CD14-positive monocyte (primary cell): ENCODE measurements around the gene NUP210. TPM values are rescaled to one million over a fixed set of nuclear protein-coding genes. Genes with fewer than 3 reads are reported as not detected.
"Not testable (repeated sequence)": the region's sequence is repeated elsewhere in the genome, so short reads cannot be mapped to it uniquely, and the experiment has no call there.

Experiments
- DNase-seq, 3 donors: peaks; one replicate each; pipeline ENCODE4 v3.0.0-alpha.2; 2011 to 2022
- H2AFZ ChIP-seq: 2 replicates; pipeline ENCODE4 v1.6.0; 2012; ENCODE audit warnings: mild to moderate bottlenecking, low read depth, low read length, inconsistent platforms; ENCODE audit not compliant: insufficient read depth, poor library complexity, severe bottlenecking
- H3K27ac ChIP-seq, 2 donors: 1 replicate in 1 of 2; 2 replicates in 1 of 2; pipeline ENCODE4 v1.5.1; 2012 to 2013; ENCODE audit warnings: low read length in 2 of 2, control low read depth in 1 of 2, inconsistent platforms in 1 of 2, low read depth in 1 of 2, mild to moderate bottlenecking in 1 of 2
- H3K27me3 ChIP-seq, 2 donors: one replicate each; pipeline versions ENCODE4 v1.6.0 to v1.6.1; 2011 to 2013; ENCODE audit warnings: low read length in 2 of 2; ENCODE audit not compliant: control insufficient read depth in 2 of 2, insufficient read depth in 2 of 2
- H3K36me3 ChIP-seq, 2 donors: replicated peaks in 1 of 2; 1 replicate in 1 of 2; 2 replicates in 1 of 2; pipeline versions ENCODE4 v1.5.1 to v1.6.1; 2012 to 2013; ENCODE audit warnings: low read length in 2 of 2, control low read depth in 1 of 2, inconsistent platforms in 1 of 2, mild to moderate bottlenecking in 1 of 2; ENCODE audit not compliant: insufficient read depth in 2 of 2, control insufficient read depth in 1 of 2
- H3K4me1 ChIP-seq, 2 donors: 1 replicate in 1 of 2; 2 replicates in 1 of 2; pipeline versions ENCODE4 v1.5.1 to v1.6.1; 2012 to 2013; ENCODE audit warnings: low read length in 2 of 2, control low read depth in 1 of 2, inconsistent platforms in 1 of 2, mild to moderate bottlenecking in 1 of 2, moderate library complexity in 1 of 2; ENCODE audit not compliant: insufficient read depth in 2 of 2, control insufficient read depth in 1 of 2
- H3K4me2 ChIP-seq: replicated peaks from 2 replicates; pipeline ENCODE3; 2012; ENCODE audit warnings: low read length, moderate library complexity, mild to moderate bottlenecking; ENCODE audit not compliant: poor library complexity, severe bottlenecking; ENCODE audit errors: extremely low read depth
- H3K4me3 ChIP-seq, 3 experiments: fragments of 200-600 bp in 1 of 3; sonication (generic) in 1 of 3; replicated peaks in 1 of 3; 1 replicate in 2 of 3; 2 replicates in 1 of 3; pipeline ENCODE4 v1.5.1; 2011 to 2013; ENCODE audit warnings: low read length in 3 of 3, mild to moderate bottlenecking in 3 of 3, control low read depth in 2 of 3, low read depth in 2 of 3, inconsistent platforms in 1 of 3, moderate library complexity in 1 of 3
- H3K79me2 ChIP-seq: 2 replicates; pipeline ENCODE4 v1.6.0; 2012; ENCODE audit warnings: mild to moderate bottlenecking, control low read depth, inconsistent platforms, low read length, moderate library complexity; ENCODE audit not compliant: insufficient read depth
- H3K9ac ChIP-seq: 2 replicates; pipeline ENCODE4 v1.6.0; 2017; ENCODE audit warnings: low read length, mild to moderate bottlenecking; ENCODE audit not compliant: insufficient read depth, poor library complexity, severe bottlenecking
- H3K9me3 ChIP-seq, 2 donors: replicated peaks in 1 of 2; 1 replicate in 1 of 2; 2 replicates in 1 of 2; pipeline versions ENCODE4 v1.5.1 to v1.6.1; 2012 to 2013; ENCODE audit warnings: low read length in 2 of 2, control low read depth in 1 of 2; ENCODE audit not compliant: control insufficient read depth in 1 of 2, insufficient read depth in 1 of 2
- H4K20me1 ChIP-seq: 2 replicates; pipeline ENCODE4 v1.6.0; 2012; ENCODE audit warnings: mild to moderate bottlenecking, low read length, control low read depth, moderate library complexity; ENCODE audit not compliant: insufficient read depth
- H3K27ac Mint-ChIP-seq, 7 donors: one replicate each; pipeline ENCODE4 v1.8.0; 2020; ENCODE audit warnings: mild to moderate bottlenecking in 7 of 7, mixed read lengths in 7 of 7, moderate library complexity in 6 of 7, inconsistent platforms in 2 of 7
- H3K27me3 Mint-ChIP-seq, 3 donors: one replicate each; pipeline ENCODE4 v1.8.0; 2021 to 2022; ENCODE audit warnings: low read depth in 3 of 3, mild to moderate bottlenecking in 3 of 3, mixed read lengths in 3 of 3, moderate library complexity in 3 of 3, inconsistent platforms in 1 of 3
- H3K36me3 Mint-ChIP-seq, 2 donors: one replicate each; pipeline ENCODE4 v1.8.0; 2020; ENCODE audit warnings: mixed read lengths in 2 of 2, inconsistent platforms in 1 of 2, mild to moderate bottlenecking in 1 of 2
- H3K4me1 Mint-ChIP-seq: one replicate; pipeline ENCODE4 v1.8.0; 2020; ENCODE audit warnings: mild to moderate bottlenecking, mixed read lengths
- H3K4me3 Mint-ChIP-seq, 2 donors: one replicate each; pipeline ENCODE4 v1.8.0; 2020; ENCODE audit warnings: mild to moderate bottlenecking in 2 of 2, mixed read lengths in 2 of 2, moderate library complexity in 1 of 2
- H3K9me3 Mint-ChIP-seq, 7 donors: one replicate each; pipeline ENCODE4 v1.8.0; 2020 to 2022; ENCODE audit warnings: mixed read lengths in 7 of 7, mild to moderate bottlenecking in 6 of 7, moderate library complexity in 6 of 7, inconsistent platforms in 2 of 7
- CTCF ChIP-seq: fragments of 200-600 bp; IDR thresholded peaks from one replicate; pipeline ENCODE4 v1.8.0; 2022; ENCODE audit warnings: antibody characterized with exemption, mild to moderate bottlenecking
- WGBS: methylation state at CpG from one replicate; pipeline ENCODE4 v1.1.5; 2013; ENCODE audit warnings: missing lambda C conversion rate; ENCODE audit not compliant: insufficient coverage; 5-methylcytosine and 5-hydroxymethylcytosine counted together
- intact Hi-C, 2 donors: fragments of 100-400 bp; cut with micrococcal nuclease; formaldehyde crosslinking; loops; one replicate each; pipeline versions ENCODE4 v1.15.0 to v1.15.1; 2023
- polyA plus RNA-seq, 3 donors: library from polyadenylated mRNA; depleted of rRNA in 1 of 3; unstranded in 2 of 3; stranded (reverse) in 1 of 3; fragments of 300-500 nt in 2 of 3; fragments of >200 nt in 1 of 3; fragmentation: Illumina TruSeq in 2 of 3; gene quantifications; 1 replicate in 2 of 3; 2 replicates in 1 of 3; pipeline ENCODE4 v1.2.3, GENCODE V29; 2012 to 2021

The NUP210 gene
- polyA plus RNA-seq, 3 donors = 7.9 to 43.5 (median 13.0) TPM

GRCh38 chr3:13433912-13434311, 13.8 kb upstream of the NUP210 start:
- H3K4me2 ChIP-seq = no peak overlapping the region
- Mint-ChIP-seq H3K27ac (peak overlapping the region in 1 of 7 donors; percentile 57), H3K4me1 (no peaks in the 10 kb centered on the region), H3K4me3 (no peak overlapping the region), H3K9me3 (peaks cover 0 to 4% (median 0%) of the 10 kb centered on the region in 7 donors), H3K36me3 (no peaks in the 10 kb centered on the region), H3K27me3 (peaks cover 0 to 4% (median 2%) of the 10 kb centered on the region in 3 donors)
- H3K9ac ChIP-seq = no peak overlapping the region
- no peaks in the 10 kb centered on the region for H3K9me3 ChIP-seq
- no peak for DNase-seq
- no peaks in the 10 kb centered on the region for H4K20me1 ChIP-seq
- WGBS = 100% methylated on average over 1 of the region's 5 CpGs
- no peak overlapping the region for H3K27ac ChIP-seq
- H3K36me3 ChIP-seq = no peaks in the 10 kb centered on the region
- no peaks in the 10 kb centered on the region for H3K79me2 ChIP-seq
- intact Hi-C loops = no loop called here
- H2AFZ ChIP-seq = no peak overlapping the region
- no peak overlapping the region for H3K4me3 ChIP-seq
- H3K4me1 ChIP-seq = no peaks in the 10 kb centered on the region
- no peak for TF ChIP-seq CTCF
- H3K27me3 ChIP-seq = no peaks in the 10 kb centered on the region

- intact Hi-C loops = no loop called here
- Mint-ChIP-seq H3K27me3 (peaks cover 0 to 4% (median 2%) of the 10 kb centered on the region in 3 donors), H3K36me3 (no peaks in the 10 kb centered on the region), H3K4me3 (no peak overlapping the region), H3K9me3 (peaks cover 0 to 4% (median 0%) of the 10 kb centered on the region in 7 donors), H3K4me1 (peaks cover 5% of the 10 kb centered on the region), H3K27ac (no peak overlapping the region)
- H3K9ac ChIP-seq = no peak overlapping the region
- H4K20me1 ChIP-seq = no peaks in the 10 kb centered on the region
- no peaks in the 10 kb centered on the region for H3K4me1 ChIP-seq
- no CpG with 5 or more reads among the region's 1 CpG for WGBS
- no peaks in the 10 kb centered on the region for H3K9me3 ChIP-seq
- DNase-seq = no peak
- H3K36me3 ChIP-seq = no peaks in the 10 kb centered on the region
- H3K4me2 ChIP-seq = no peak overlapping the region
- no peaks in the 10 kb centered on the region for H3K79me2 ChIP-seq
- no peaks in the 10 kb centered on the region for H3K27me3 ChIP-seq
- no peak for TF ChIP-seq CTCF
- no peak overlapping the region for H3K4me3 ChIP-seq
- no peak overlapping the region for H2AFZ ChIP-seq
- H3K27ac ChIP-seq = no peak overlapping the region
Observed at GRCh38 chr3:13432093-13432492, 12.0 kb upstream of the NUP210 start.

GRCh38 chr3:13430411-13430875, 10.3 kb upstream of the NUP210 start:
- H3K4me1 Mint-ChIP-seq, DNase-seq, H2AFZ ChIP-seq, H3K27me3 Mint-ChIP-seq, H3K36me3 ChIP-seq, H3K9ac ChIP-seq, H3K9me3 Mint-ChIP-seq, H3K9me3 ChIP-seq, H3K4me3 ChIP-seq, intact Hi-C loops, H4K20me1 ChIP-seq, H3K27me3 ChIP-seq, H3K79me2 ChIP-seq, H3K4me2 ChIP-seq, H3K27ac ChIP-seq, H3K4me3 Mint-ChIP-seq, H3K4me1 ChIP-seq, H3K27ac Mint-ChIP-seq, H3K36me3 Mint-ChIP-seq: not testable (repeated sequence)
- WGBS = 100% methylated on average over 1 of the region's 2 CpGs
